Aorta (tissue), 5 donors: ENCODE data around the gene OPN1MW2. TPM values are rescaled to one million over a fixed set of nuclear protein-coding genes. Genes with fewer than 3 reads are reported as not detected.
"Not testable (repeated sequence)": the region's sequence is repeated elsewhere in the genome, so short reads cannot be mapped to it uniquely, and the experiment has no call there.

ENCODE experiments used
- ATAC-seq: fragments of 200-7000 bp; cut with Tn5 transposase; one replicate; pipeline ENCODE4 v1.9.1; 2022; ENCODE audit warnings: moderate library complexity; ENCODE audit not compliant: low FRiP score
- DNase-seq, 2 donors: peaks; one replicate each; pipeline ENCODE4 v3.0.0-alpha.2; 2020
- H3K27ac ChIP-seq, 2 donors: one replicate each; pipeline ENCODE4 v1.5.1; 2013; ENCODE audit warnings: low read length in 2 of 2, mild to moderate bottlenecking in 2 of 2, moderate library complexity in 2 of 2, control low read depth in 1 of 2, inconsistent platforms in 1 of 2, low read depth in 1 of 2
- H3K27me3 ChIP-seq, 2 donors: one replicate each; pipeline ENCODE4 v1.6.1; 2013; ENCODE audit warnings: control low read depth in 1 of 2, low read length in 1 of 2, mild to moderate bottlenecking in 1 of 2, moderate library complexity in 1 of 2; ENCODE audit not compliant: insufficient read depth in 2 of 2, control insufficient read depth in 1 of 2
- H3K36me3 ChIP-seq, 2 donors: one replicate each; pipeline ENCODE4 v1.6.1; 2013; ENCODE audit warnings: control low read depth in 1 of 2, low read length in 1 of 2, mild to moderate bottlenecking in 1 of 2; ENCODE audit not compliant: insufficient read depth in 2 of 2, control insufficient read depth in 1 of 2
- H3K4me1 ChIP-seq, 2 donors: one replicate each; pipeline ENCODE4 v1.6.1; 2013; ENCODE audit warnings: low read length in 2 of 2, control low read depth in 1 of 2, mild to moderate bottlenecking in 1 of 2, moderate library complexity in 1 of 2; ENCODE audit not compliant: insufficient read depth in 2 of 2, control insufficient read depth in 1 of 2
- H3K4me3 ChIP-seq, 2 donors: one replicate each; pipeline ENCODE4 v1.5.1; 2013; ENCODE audit warnings: low read length in 2 of 2, control low read depth in 1 of 2, mild to moderate bottlenecking in 1 of 2
- H3K9me3 ChIP-seq: one replicate; pipeline ENCODE4 v1.6.1; 2013; ENCODE audit warnings: mild to moderate bottlenecking, low read length; ENCODE audit not compliant: control insufficient read depth
- WGBS, 2 donors: extraction: QIAGEN DNeasy Blood & Tissue Kit; methylation state at CpG; one replicate each; pipeline ENCODE4 v1.1.7; 2013; 5-methylcytosine and 5-hydroxymethylcytosine counted together
- intact Hi-C, 2 donors: fragments of 100-400 bp; cut with DNase I; formaldehyde crosslinking; loops; one replicate each; pipeline versions ENCODE4 v1.14.2 to v1.15.0; 2022
- long read RNA-seq, 2 donors: library from polyadenylated mRNA; unstranded; transcript quantifications; one replicate each; pipeline ENCODE4 v2.0.0, GENCODE V29; 2020 to 2021
- polyA plus RNA-seq, 2 donors: library from polyadenylated mRNA; stranded (reverse); fragments of 200-250 nt; gene quantifications; one replicate each; pipeline ENCODE4 v1.2.3, GENCODE V29; 2013
- total RNA-seq, 2 donors: library from RNA; stranded (reverse); fragmentation: NEBNext Ultra II Directional; extraction: Animal tissue kit (Norgen Biotek cat#: 25700); gene quantifications; one replicate each; pipeline ENCODE4 v1.2.1, GENCODE V29; 2021
- donor health status: healthy with polysubstance abuse.
- donor health status: Bipolar disorder and iron deficiency.
- donor health status: DM: no; HTN: no; CAD: no.
- donor health status: DM: no; HTN: no; CAD: no.
- donor health status: DM: yes; HTN: yes; CAD: no.

OPN1MW2 gene
- not detected for total RNA-seq
- not detected for polyA plus RNA-seq
- long read RNA-seq, donor 1: 0 reads
- long read RNA-seq, donor 2: 0 reads

GRCh38 chrX:154219456-154219855 is at the start of gene OPN1MW2:
Gene OPN1MW2 (plus strand): TSS chrX:154219756. CDS start chrX:154219816, 60 bp downstream.
- H3K4me3 ChIP-seq, H3K27ac ChIP-seq, DNase-seq, H3K27me3 ChIP-seq, intact Hi-C loops, H3K36me3 ChIP-seq, ATAC-seq, H3K4me1 ChIP-seq, H3K9me3 ChIP-seq: not testable (repeated sequence)
- no CpG with 5 or more reads among the region's 16 CpGs for WGBS, 2 donors

GRCh38 chrX:154172535-154172943 is 47.0 kb upstream of the OPN1MW2 start:
- DNase-seq, H3K27ac ChIP-seq, H3K27me3 ChIP-seq, intact Hi-C loops, H3K9me3 ChIP-seq, H3K36me3 ChIP-seq, H3K4me1 ChIP-seq, H3K4me3 ChIP-seq: not testable (repeated sequence)
- no CpG with 5 or more reads among the region's 11 CpGs for WGBS, 2 donors
- peak; percentile 63 for ATAC-seq

DNA sequence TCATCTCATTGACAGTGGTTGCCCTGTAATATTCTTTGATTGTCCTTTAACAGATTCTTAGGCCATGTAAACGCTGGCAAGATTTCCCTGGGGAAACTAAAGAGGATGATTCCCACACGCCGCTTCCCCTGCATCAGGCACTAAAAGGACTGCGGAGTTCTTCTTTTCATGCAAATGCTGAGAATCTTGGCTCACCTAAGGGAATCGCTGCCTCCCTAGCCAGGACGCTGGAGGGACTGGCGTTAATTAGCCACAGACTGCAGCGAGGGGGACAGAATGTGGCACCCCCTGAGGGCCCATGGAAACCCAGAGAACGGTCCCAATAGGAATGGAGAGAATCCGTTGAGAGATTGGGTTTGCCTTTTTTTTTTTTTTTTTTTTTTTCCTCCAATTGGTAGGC is 45.2 kb upstream of the OPN1MW2 start:
- H3K27ac ChIP-seq, DNase-seq, H3K4me1 ChIP-seq, H3K27me3 ChIP-seq, H3K4me3 ChIP-seq, H3K9me3 ChIP-seq, intact Hi-C loops, H3K36me3 ChIP-seq, ATAC-seq: not testable (repeated sequence)
- no CpG with 5 or more reads among the region's 10 CpGs for WGBS, 2 donors

DNA sequence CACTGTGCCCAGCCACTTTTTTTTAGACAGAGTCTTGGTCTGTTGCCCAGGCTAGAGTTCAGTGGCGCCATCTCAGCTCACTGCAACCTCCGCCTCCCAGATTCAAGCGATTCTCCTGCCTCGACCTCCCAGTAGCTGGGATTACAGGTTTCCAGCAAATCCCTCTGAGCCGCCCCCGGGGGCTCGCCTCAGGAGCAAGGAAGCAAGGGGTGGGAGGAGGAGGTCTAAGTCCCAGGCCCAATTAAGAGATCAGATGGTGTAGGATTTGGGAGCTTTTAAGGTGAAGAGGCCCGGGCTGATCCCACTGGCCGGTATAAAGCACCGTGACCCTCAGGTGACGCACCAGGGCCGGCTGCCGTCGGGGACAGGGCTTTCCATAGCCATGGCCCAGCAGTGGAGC is 37.3 kb upstream of the OPN1MW2 start, which contains the start of gene OPN1MW:
Gene OPN1MW (plus strand): TSS at position 301 of the 400 bp plus-strand sequence. CDS start 82 bp downstream, at position 383.
- H3K27ac ChIP-seq, H3K36me3 ChIP-seq, H3K4me3 ChIP-seq, ATAC-seq, DNase-seq, H3K9me3 ChIP-seq, H3K27me3 ChIP-seq, H3K4me1 ChIP-seq, intact Hi-C loops: not testable (repeated sequence)
- no CpG with 5 or more reads among the region's 14 CpGs for WGBS, 2 donors

DNA sequence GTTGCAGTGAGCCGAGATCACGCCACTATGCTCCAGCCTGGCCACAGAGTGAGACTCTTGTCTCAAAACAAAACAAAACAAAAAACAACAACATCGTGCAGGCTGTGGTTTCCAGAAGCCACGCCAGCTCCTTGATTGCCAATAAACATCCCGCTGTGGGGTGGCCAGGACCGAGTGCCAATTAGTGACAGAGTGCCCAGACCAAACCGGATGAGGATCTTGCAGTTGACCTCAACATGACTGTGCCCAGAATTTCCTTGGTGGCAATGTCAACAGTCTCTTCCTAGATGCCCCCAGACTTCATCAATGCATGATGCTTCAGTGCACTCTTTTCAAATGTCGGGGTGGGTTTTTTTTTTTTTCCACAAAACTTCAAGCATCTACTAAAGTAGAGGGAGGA is 35.8 kb upstream of the OPN1MW2 start:
- H3K27ac ChIP-seq, DNase-seq, H3K36me3 ChIP-seq, H3K4me3 ChIP-seq, H3K27me3 ChIP-seq, intact Hi-C loops, ATAC-seq, H3K9me3 ChIP-seq, H3K4me1 ChIP-seq: not testable (repeated sequence)
- WGBS, 2 donors: no CpG with 5 or more reads among the region's 8 CpGs

DNA sequence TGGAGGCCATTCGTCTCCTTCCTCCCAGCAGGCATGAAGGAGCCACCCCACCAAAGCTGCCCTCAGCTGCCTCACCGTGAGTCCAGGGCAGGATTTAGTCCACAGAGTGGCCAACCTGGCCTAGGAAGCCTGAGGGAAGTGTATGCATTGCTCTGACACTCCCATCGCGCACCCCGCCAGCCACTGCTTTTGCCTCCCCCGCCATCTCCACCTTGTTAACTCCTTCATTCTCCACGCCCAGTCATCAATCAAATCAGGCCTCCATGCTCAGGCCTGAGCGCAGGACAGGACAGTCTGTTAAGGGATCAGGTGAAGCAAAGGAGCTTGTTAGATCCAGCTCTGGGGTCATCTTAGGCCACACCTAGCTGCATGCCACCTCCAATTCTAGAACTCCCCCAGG is 26.7 kb upstream of the OPN1MW2 start:
- H3K36me3 ChIP-seq, H3K4me1 ChIP-seq, DNase-seq, ATAC-seq, H3K9me3 ChIP-seq, H3K4me3 ChIP-seq, intact Hi-C loops, H3K27me3 ChIP-seq, H3K27ac ChIP-seq: not testable (repeated sequence)
- WGBS, 2 donors: no CpG with 5 or more reads among the region's 8 CpGs

DNA sequence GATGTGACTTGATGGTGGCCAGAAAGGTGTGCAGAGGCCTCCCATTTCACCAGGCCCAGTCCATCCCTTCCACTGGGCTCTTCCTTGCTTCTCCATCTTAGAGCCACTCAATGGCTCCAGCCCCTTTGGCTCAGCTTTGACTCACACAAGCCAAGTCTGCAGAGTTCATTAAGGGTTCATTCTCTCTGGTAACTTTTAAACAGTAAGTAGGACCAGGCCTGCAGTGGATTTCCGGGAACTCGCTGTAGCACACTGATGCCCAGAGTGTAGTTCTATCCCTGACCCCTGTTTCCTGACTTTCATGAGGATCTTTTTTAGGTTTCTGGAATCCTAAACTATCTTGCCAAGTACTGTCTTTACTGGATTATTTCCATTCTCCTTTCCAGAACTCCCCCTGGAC is 25.2 kb upstream of the OPN1MW2 start:
- peak; percentile 67 for ATAC-seq
- DNase-seq, intact Hi-C loops, H3K27me3 ChIP-seq, H3K36me3 ChIP-seq, H3K9me3 ChIP-seq, H3K4me1 ChIP-seq, H3K4me3 ChIP-seq, H3K27ac ChIP-seq: not testable (repeated sequence)
- WGBS, 2 donors: no CpG with 5 or more reads among the region's 2 CpGs

- H3K4me3 ChIP-seq, H3K27ac ChIP-seq, H3K36me3 ChIP-seq, H3K4me1 ChIP-seq, DNase-seq, ATAC-seq, intact Hi-C loops, H3K9me3 ChIP-seq, H3K27me3 ChIP-seq: not testable (repeated sequence)
- WGBS, 2 donors: no CpG with 5 or more reads among the region's 15 CpGs
These were observed 23.1 kb upstream of the OPN1MW2 start for GRCh38 chrX:154196466-154196865.

DNA sequence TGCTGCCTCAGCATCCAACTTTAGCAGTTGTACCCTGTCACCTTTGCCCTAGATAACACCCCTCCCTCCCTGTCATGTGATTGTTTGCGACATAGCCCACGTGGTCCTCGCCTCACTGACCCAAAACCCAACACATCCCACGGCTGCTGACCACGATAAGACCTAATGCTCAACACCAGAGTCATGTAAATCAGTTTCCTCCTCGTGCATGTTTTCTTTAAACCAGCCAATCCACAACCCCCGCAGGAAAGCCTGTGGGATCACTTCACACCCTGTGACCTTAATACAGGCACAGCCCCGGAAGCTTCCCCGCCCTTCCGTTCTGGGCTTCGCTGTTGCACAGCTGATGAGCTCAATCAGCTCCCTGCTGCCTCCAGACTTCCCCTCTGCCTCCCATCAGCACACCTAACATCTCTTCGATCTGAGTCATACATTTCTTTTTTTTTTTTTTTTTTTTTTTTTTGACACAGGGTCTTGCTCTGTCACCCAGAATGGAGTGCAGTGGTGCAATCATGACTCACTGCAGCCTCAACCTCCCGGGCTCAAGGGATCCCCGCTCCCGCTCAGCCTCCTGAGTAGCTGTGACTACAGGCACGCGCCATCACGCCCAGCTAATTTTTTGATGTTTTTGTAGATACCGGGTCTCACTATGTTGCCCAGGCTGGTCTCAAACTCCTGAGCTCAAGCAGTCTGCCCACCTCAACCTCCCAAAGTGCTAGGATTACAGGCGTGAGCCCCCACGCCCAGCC is 9.7 kb upstream of the OPN1MW2 start:
- H3K4me1 ChIP-seq, H3K27ac ChIP-seq, H3K27me3 ChIP-seq, intact Hi-C loops, H3K4me3 ChIP-seq, DNase-seq, H3K9me3 ChIP-seq, H3K36me3 ChIP-seq: not testable (repeated sequence)
- WGBS, 2 donors: no CpG with 5 or more reads among the region's 21 CpGs
- ATAC-seq: peak; percentile 71
